Mesendoderm (in vitro differentiated cells): ENCODE results near the gene EPHA10.

ENCODE experiments used
- DNase-seq: peaks from one replicate; pipeline ENCODE4 v3.0.0; 2013
- H2AK5ac ChIP-seq: 2 replicates; pipeline ENCODE4 v1.6.1; 2013; ENCODE audit warnings: low read length, inconsistent platforms
- H2BK120ac ChIP-seq: 2 replicates; pipeline ENCODE4 v1.6.1; 2013; ENCODE audit warnings: low read depth, mild to moderate bottlenecking, low read length, moderate library complexity, mixed read lengths
- H2BK15ac ChIP-seq: replicated peaks from 2 replicates; pipeline ENCODE4 v1.6.1; 2013; ENCODE audit warnings: low read depth, mild to moderate bottlenecking, moderate library complexity
- H2BK5ac ChIP-seq: 2 replicates; pipeline ENCODE4 v1.6.1; 2013; ENCODE audit warnings: low read length, inconsistent platforms
- H3K18ac ChIP-seq: 2 replicates; pipeline ENCODE4 v1.6.1; 2013; ENCODE audit warnings: mild to moderate bottlenecking, low read length, mixed read lengths
- H3K23ac ChIP-seq: one replicate; pipeline ENCODE4 v1.6.1; 2013; ENCODE audit warnings: low read length
- H3K27ac ChIP-seq: 2 replicates; pipeline ENCODE4 v1.5.1; 2013; ENCODE audit warnings: low read depth, mild to moderate bottlenecking, inconsistent platforms, low read length, moderate library complexity
- H3K27me3 ChIP-seq: 2 replicates; pipeline ENCODE4 v1.6.1; 2013; ENCODE audit warnings: low read length, control low read depth, mild to moderate bottlenecking, inconsistent platforms; ENCODE audit not compliant: insufficient read depth, poor library complexity
- H3K36me3 ChIP-seq: 2 replicates; pipeline ENCODE4 v1.6.1; 2013; ENCODE audit warnings: low read length, inconsistent platforms; ENCODE audit not compliant: control insufficient read depth, insufficient read depth
- H3K4ac ChIP-seq: one replicate; pipeline ENCODE4 v1.6.1; 2013; ENCODE audit warnings: low read depth, mild to moderate bottlenecking, low read length, moderate library complexity
- H3K4me1 ChIP-seq: 2 replicates; pipeline ENCODE4 v1.6.1; 2013; ENCODE audit warnings: low read depth, low read length, inconsistent platforms; ENCODE audit not compliant: control insufficient read depth
- H3K4me2 ChIP-seq: 2 replicates; pipeline ENCODE4 v1.6.1; 2013; ENCODE audit warnings: low read length
- H3K4me3 ChIP-seq: 2 replicates; pipeline ENCODE4 v1.5.1; 2013; ENCODE audit warnings: mild to moderate bottlenecking, low read length
- H3K56ac ChIP-seq: one replicate; pipeline ENCODE4 v1.6.1; 2013; ENCODE audit warnings: low read length
- H3K79me1 ChIP-seq: 2 replicates; pipeline ENCODE4 v1.6.1; 2013; ENCODE audit warnings: low read length, inconsistent platforms
- H3K79me2 ChIP-seq: 2 replicates; pipeline ENCODE4 v1.6.1; 2013; ENCODE audit warnings: mild to moderate bottlenecking, low read length; ENCODE audit not compliant: control insufficient read depth, insufficient read depth
- H3K9ac ChIP-seq: 2 replicates; pipeline ENCODE4 v1.6.1; 2013; ENCODE audit warnings: low read length, inconsistent platforms
- H4K5ac ChIP-seq: one replicate; pipeline ENCODE4 v1.6.1; 2013; ENCODE audit warnings: low read length
- H4K8ac ChIP-seq: one replicate; pipeline ENCODE4 v1.6.1; 2013; ENCODE audit warnings: low read depth, mild to moderate bottlenecking, control low read depth, low read length, moderate library complexity
- WGBS: extraction: QIAGEN DNeasy Blood & Tissue Kit; methylation state at CpG from one replicate; pipeline ENCODE4 v1.1.7; 2013; ENCODE audit warnings: low lambda C conversion rate, missing lambda C conversion rate; ENCODE audit not compliant: insufficient coverage; ENCODE audit errors: extremely low coverage; 5-methylcytosine and 5-hydroxymethylcytosine counted together

The EPHA10 gene

DNA sequence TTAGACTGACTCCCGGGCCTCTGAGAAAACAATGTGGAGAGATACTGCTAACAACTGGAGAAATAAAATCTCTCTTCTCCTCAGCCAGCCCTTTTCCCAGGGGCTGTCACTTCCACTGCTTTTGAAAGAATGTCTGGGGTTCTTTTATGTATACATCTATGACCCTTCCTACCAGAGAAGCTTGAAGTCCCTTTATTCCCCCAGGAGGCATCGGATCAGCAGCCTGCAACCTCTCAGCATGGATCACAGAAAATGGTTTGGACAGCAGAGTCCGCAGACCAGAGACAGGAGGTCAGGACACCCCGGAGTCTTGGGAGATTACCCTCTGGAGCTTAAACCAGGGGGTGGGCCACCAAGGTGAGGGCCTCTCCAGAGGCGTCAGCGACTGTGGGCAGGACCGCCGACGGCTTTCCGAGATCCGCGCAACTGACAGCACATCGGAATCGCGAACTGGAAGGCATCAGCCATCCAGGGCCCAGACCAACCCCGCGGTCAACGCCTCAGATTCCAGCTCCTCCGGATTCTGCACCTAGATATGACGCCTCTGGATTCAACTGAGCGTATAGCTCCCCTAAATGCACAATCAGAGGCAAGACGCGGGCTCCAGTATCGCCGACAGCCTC, 1.0 kb downstream of the EPHA10 start:
- Histone ChIP-seq H2BK5ac (no peak overlapping the region), H4K5ac (no peak overlapping the region), H3K36me3 (no peaks in the 10 kb centered on the region), H3K9ac (no peak overlapping the region), H3K27ac (no peak overlapping the region), H2AK5ac (no peak overlapping the region), H3K4me1 (no peaks in the 10 kb centered on the region), H2BK120ac (no peak overlapping the region), H3K4me3 (no peak overlapping the region), H3K79me2 (no peaks in the 10 kb centered on the region), H3K18ac (no peak overlapping the region), H4K8ac (no peak overlapping the region), H3K4me2 (no peak overlapping the region), H3K23ac (no peak overlapping the region), H3K79me1 (no peaks in the 10 kb centered on the region), H2BK15ac (no peak overlapping the region), H3K56ac (no peak overlapping the region), H3K27me3 (peaks cover 35% of the 10 kb centered on the region), H3K4ac (no peak overlapping the region)
- WGBS = no CpG with 5 or more reads among the region's 25 CpGs
- DNase-seq = no peak

- no peaks in the 10 kb centered on the region for H3K79me2 ChIP-seq
- no CpG with 5 or more reads among the region's 2 CpGs for WGBS
- no peak overlapping the region for H4K8ac ChIP-seq
Observed at GRCh38 chr1:37762516-37762915, 2.4 kb downstream of the EPHA10 start.

DNA sequence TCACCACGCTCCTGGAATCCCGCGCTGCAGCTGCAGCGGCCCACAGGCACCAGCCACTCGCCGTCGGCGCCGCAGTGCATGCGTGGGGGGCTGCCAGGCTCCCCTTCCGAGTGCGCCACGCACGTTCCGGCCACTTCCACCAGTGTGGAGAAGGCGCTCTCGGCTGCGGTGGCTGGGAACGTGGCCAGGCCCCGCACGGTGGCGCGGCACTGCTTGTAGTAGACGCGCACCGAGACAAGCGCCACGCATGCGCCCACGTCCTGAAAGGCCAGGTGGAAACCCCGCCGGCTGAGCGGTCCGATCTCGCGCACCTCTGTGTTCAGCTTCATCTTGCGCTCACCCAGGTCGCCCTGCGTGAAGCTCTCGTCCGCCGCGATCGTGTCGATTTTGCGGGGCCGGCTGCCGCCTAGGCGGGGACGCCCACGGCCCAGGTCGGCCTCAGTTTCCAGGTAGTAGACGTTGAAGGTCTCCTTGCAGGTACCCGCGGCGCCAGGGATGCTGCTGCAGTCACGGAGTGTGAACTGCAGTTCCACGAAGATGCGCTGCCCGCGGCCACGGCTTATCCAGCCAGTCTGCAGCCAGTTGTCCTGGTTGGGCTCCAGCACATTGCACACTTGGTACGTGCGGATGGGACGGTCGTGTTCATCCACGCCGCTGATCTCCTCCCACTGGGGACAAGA, 3.4 kb downstream of the EPHA10 start:
- Histone ChIP-seq H2AK5ac (no peak overlapping the region), H3K23ac (no peak overlapping the region), H3K27me3 (peaks cover 33% of the 10 kb centered on the region), H3K36me3 (no peaks in the 10 kb centered on the region), H2BK120ac (no peak overlapping the region), H3K4me1 (no peaks in the 10 kb centered on the region), H3K56ac (no peak overlapping the region), H3K79me2 (no peaks in the 10 kb centered on the region), H2BK15ac (no peak overlapping the region), H3K4ac (no peak overlapping the region), H3K18ac (no peak overlapping the region), H3K9ac (no peak overlapping the region), H3K79me1 (no peaks in the 10 kb centered on the region), H3K4me3 (no peak overlapping the region), H3K4me2 (no peak overlapping the region), H4K8ac (no peak overlapping the region), H3K27ac (no peak overlapping the region), H4K5ac (no peak overlapping the region), H2BK5ac (no peak overlapping the region)
- WGBS = no CpG with 5 or more reads among the region's 68 CpGs
- DNase-seq = no peak

More at GRCh38 chr1:37762516-37762915, 2.4 kb downstream of the EPHA10 start:
- H3K4me2 ChIP-seq = no peak overlapping the region
- H2BK120ac ChIP-seq = no peak overlapping the region
- no peak overlapping the region for H2BK15ac ChIP-seq
- no peak overlapping the region for H2BK5ac ChIP-seq
- H3K36me3 ChIP-seq = no peaks in the 10 kb centered on the region
- no peak overlapping the region for H3K9ac ChIP-seq
- no peak for DNase-seq
- peaks cover 35% of the 10 kb centered on the region for H3K27me3 ChIP-seq
- no peak overlapping the region for H3K23ac ChIP-seq
- H3K56ac ChIP-seq = no peak overlapping the region
- H3K18ac ChIP-seq = no peak overlapping the region
- no peaks in the 10 kb centered on the region for H3K79me1 ChIP-seq
- H3K4me3 ChIP-seq = no peak overlapping the region
- H3K4ac ChIP-seq = no peak overlapping the region
- H3K4me1 ChIP-seq = no peaks in the 10 kb centered on the region
- H2AK5ac ChIP-seq = no peak overlapping the region
- H4K5ac ChIP-seq = no peak overlapping the region
- no peak overlapping the region for H3K27ac ChIP-seq

DNA sequence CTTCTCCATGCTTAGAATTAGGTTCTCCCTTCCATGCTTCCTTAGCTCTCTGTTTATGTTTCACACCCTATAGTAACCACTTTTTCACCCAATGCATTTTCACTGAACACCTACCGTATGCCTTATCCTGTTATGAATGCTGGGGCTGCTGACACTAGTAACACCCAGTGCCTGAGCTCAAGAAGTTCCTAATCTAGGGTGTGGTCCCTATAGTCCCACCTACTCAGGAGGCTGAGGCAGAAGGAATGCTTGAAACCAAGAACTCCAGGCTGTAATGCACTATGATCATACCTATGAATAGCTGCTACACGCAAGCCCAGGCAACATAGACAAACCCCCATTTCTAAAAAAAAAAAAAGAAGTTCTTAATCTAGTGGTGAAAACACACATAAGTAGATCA, 5.5 kb downstream of the EPHA10 start:
- no CpG with 5 or more reads among the region's 2 CpGs for WGBS
- Histone ChIP-seq H3K4me1 (no peaks in the 10 kb centered on the region), H3K4me3 (no peak overlapping the region), H2BK120ac (no peak overlapping the region), H3K56ac (no peak overlapping the region), H4K5ac (no peak overlapping the region), H3K18ac (no peak overlapping the region), H3K27ac (no peak overlapping the region), H3K27me3 (peaks cover 27% of the 10 kb centered on the region), H4K8ac (no peak overlapping the region), H2BK5ac (no peak overlapping the region), H3K36me3 (no peaks in the 10 kb centered on the region), H3K4me2 (no peak overlapping the region), H2AK5ac (no peak overlapping the region), H3K4ac (no peak overlapping the region), H3K23ac (no peak overlapping the region), H3K79me2 (no peaks in the 10 kb centered on the region), H3K9ac (no peak overlapping the region), H3K79me1 (no peaks in the 10 kb centered on the region), H2BK15ac (no peak overlapping the region)
- DNase-seq = no peak

GRCh38 chr1:37755951-37756560, 8.9 kb downstream of the EPHA10 start:
- Histone ChIP-seq H3K79me1 (no peaks in the 10 kb centered on the region), H3K4ac (no peak overlapping the region), H3K9ac (no peak overlapping the region), H3K56ac (no peak overlapping the region), H4K5ac (no peak overlapping the region), H3K23ac (no peak overlapping the region), H3K27ac (no peak overlapping the region), H2AK5ac (no peak overlapping the region), H4K8ac (no peak overlapping the region), H3K4me1 (no peaks in the 10 kb centered on the region), H2BK15ac (no peak overlapping the region), H3K4me2 (no peak overlapping the region), H2BK5ac (no peak overlapping the region), H3K4me3 (no peak overlapping the region), H3K18ac (no peak overlapping the region), H3K79me2 (no peaks in the 10 kb centered on the region), H2BK120ac (no peak overlapping the region), H3K36me3 (no peaks in the 10 kb centered on the region), H3K27me3 (peaks cover 37% of the 10 kb centered on the region)
- no CpG with 5 or more reads among the region's 4 CpGs for WGBS
- no peak for DNase-seq
